ENCODE data around the gene DCPS.

DCPS gene

GRCh38 chr11:126322996-126323395 is 19.1 kb downstream of the DCPS start:
- TF ChIP-seq EP300 (IDR thresholded peaks at IDR 0.05; ENCODE audit: borderline replicate concordance) = no peak
- no peak for TF ChIP-seq TEAD4 (IDR thresholded peaks at IDR 0.05)
- no peak for TF ChIP-seq TCF12 (IDR thresholded peaks at IDR 0.05; ENCODE audit: low read depth)
- TF ChIP-seq CREB1 (IDR thresholded peaks at IDR 0.05; ENCODE audit: low read depth) = no peak
- TF ChIP-seq REST (IDR thresholded peaks at IDR 0.05; ENCODE audit: low read depth) = no peak
- no peak for TF ChIP-seq YY1 (IDR thresholded peaks at IDR 0.05; ENCODE audit: low read depth)
- no peak for TF ChIP-seq RAD21 (IDR thresholded peaks at IDR 0.05; ENCODE audit: low read depth)
- TF ChIP-seq MAX (IDR thresholded peaks at IDR 0.05) = no peak
- no peak for TF ChIP-seq NFIC (IDR thresholded peaks at IDR 0.05)

DNA sequence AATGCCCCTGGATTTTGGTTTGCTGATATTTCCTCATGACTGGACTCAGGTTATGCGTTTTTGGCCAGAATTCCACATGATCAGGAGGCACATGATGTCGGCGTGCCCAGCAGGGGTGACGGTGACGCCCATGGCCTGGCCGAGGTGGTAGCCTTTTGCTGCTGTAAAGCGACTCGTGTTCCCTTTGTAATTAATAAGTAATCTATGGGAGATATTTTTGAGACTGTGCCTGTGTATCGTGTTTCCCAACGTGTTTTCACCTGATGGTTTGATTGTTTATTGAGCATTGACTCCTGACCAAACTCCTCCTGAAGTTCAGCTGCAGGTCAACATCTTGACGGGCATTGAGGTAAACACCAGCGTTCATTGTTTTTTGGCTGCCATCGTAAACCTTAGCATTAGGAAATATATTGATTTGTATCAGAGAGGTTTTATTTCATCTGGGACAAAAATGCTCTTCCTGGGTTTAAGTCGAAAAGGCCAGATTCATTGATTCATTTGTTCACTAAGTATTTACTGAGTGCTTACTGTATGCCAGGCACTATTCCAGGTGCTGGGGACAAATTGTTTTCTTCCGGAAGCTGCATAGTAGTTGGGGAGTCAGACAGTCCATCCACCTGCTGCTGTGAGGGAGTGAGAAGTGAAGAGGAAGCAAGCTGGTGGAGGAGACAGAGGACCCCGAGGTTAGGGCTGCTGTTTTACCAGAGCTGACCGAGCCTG is 23.6 kb downstream of the DCPS start:
- TF ChIP-seq, protein P1, sequence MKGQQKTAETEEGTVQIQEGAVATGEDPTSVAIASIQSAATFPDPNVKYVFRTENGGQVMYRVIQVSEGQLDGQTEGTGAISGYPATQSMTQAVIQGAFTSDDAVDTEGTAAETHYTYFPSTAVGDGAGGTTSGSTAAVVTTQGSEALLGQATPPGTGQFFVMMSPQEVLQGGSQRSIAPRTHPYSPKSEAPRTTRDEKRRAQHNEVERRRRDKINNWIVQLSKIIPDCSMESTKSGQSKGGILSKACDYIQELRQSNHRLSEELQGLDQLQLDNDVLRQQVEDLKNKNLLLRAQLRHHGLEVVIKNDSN (IDR thresholded peaks at IDR 0.05) = no peak
- TF ChIP-seq FOXM1 (IDR thresholded peaks at IDR 0.05; ENCODE audit: borderline replicate concordance, low read depth) = no peak
- no peak for TF ChIP-seq CREB1 (IDR thresholded peaks at IDR 0.05; ENCODE audit: low read depth)
- no peak for TF ChIP-seq TEAD4 (IDR thresholded peaks at IDR 0.05)
- no peak for TF ChIP-seq TAF1 (IDR thresholded peaks at IDR 0.05; ENCODE audit: low read depth)

- TF ChIP-seq TEAD4 (IDR thresholded peaks at IDR 0.05) (no peak), CEBPB (IDR thresholded peaks at IDR 0.05) (no peak), TAF1 (IDR thresholded peaks at IDR 0.05; ENCODE audit: low read depth) (no peak), YY1 (IDR thresholded peaks at IDR 0.05; ENCODE audit: low read depth) (no peak), NFIC (IDR thresholded peaks at IDR 0.05) (no peak), FOXM1 (IDR thresholded peaks at IDR 0.05; ENCODE audit: borderline replicate concordance, low read depth) (no peak), TCF12 (IDR thresholded peaks at IDR 0.05; ENCODE audit: low read depth) (no peak), RAD21 (IDR thresholded peaks at IDR 0.05; ENCODE audit: low read depth) (no peak), REST (IDR thresholded peaks at IDR 0.05; ENCODE audit: low read depth) (no peak), MAX (IDR thresholded peaks at IDR 0.05) (no peak), ZBTB7A (IDR thresholded peaks at IDR 0.05; ENCODE audit: low read depth) (no peak), EP300 (IDR thresholded peaks at IDR 0.05; ENCODE audit: borderline replicate concordance) (no peak), CREB1 (IDR thresholded peaks at IDR 0.05; ENCODE audit: low read depth) (no peak), EGR1 (IDR thresholded peaks at IDR 0.05) (no peak)
- TF ChIP-seq, protein P1 (IDR thresholded peaks at IDR 0.05) = no peak
Observed at GRCh38 chr11:126328001-126328390, 24.1 kb downstream of the DCPS start.

- TF ChIP-seq TCF12 (IDR thresholded peaks at IDR 0.05; ENCODE audit: low read depth) (no peak), EP300 (IDR thresholded peaks at IDR 0.05; ENCODE audit: borderline replicate concordance) (no peak), CEBPB (IDR thresholded peaks at IDR 0.05) (no peak), TEAD4 (IDR thresholded peaks at IDR 0.05) (no peak), EGR1 (IDR thresholded peaks at IDR 0.05) (no peak), CREB1 (IDR thresholded peaks at IDR 0.05; ENCODE audit: low read depth) (no peak), NFIC (IDR thresholded peaks at IDR 0.05) (no peak), ZBTB7A (IDR thresholded peaks at IDR 0.05; ENCODE audit: low read depth) (no peak), MAX (IDR thresholded peaks at IDR 0.05) (no peak), RAD21 (IDR thresholded peaks at IDR 0.05; ENCODE audit: low read depth) (no peak), TAF1 (IDR thresholded peaks at IDR 0.05; ENCODE audit: low read depth) (no peak), YY1 (IDR thresholded peaks at IDR 0.05; ENCODE audit: low read depth) (no peak), FOXM1 (IDR thresholded peaks at IDR 0.05; ENCODE audit: borderline replicate concordance, low read depth) (no peak), REST (IDR thresholded peaks at IDR 0.05; ENCODE audit: low read depth) (no peak)
- TF ChIP-seq, protein P1 (IDR thresholded peaks at IDR 0.05) = no peak
Observed at GRCh38 chr11:126328444-126328843, 24.6 kb downstream of the DCPS start.

Data from Ishikawa (cell line).